Caki2 (cell line): ENCODE results near the gene CTBP2. TPM values are rescaled to one million over a fixed set of nuclear protein-coding genes. Genes with fewer than 3 reads are reported as not detected.

Experiments
- DNase-seq: peaks from one replicate; pipeline ENCODE4 v3.0.0-alpha.2; 2015; ENCODE audit warnings: low read depth
- in situ Hi-C: cut with HindIII; loops from 2 replicates; pipeline ENCODE4 v1.10.0; 2016; ENCODE audit warnings: low sequenced_read_pairs, low pct_unique_long_range_greater_than_20kb, mixed read lengths
- total RNA-seq: library from RNA; depleted of rRNA; stranded (reverse); fragments of >200 nt; shearing (Covaris generic); gene quantifications from 2 replicates; pipeline ENCODE4 v1.2.3, GENCODE V29; 2014; ENCODE audit warnings: low replicate concordance

CTBP2 gene
- total RNA-seq, 1 experiment from 2014 or later: 82.4 TPM

DNA sequence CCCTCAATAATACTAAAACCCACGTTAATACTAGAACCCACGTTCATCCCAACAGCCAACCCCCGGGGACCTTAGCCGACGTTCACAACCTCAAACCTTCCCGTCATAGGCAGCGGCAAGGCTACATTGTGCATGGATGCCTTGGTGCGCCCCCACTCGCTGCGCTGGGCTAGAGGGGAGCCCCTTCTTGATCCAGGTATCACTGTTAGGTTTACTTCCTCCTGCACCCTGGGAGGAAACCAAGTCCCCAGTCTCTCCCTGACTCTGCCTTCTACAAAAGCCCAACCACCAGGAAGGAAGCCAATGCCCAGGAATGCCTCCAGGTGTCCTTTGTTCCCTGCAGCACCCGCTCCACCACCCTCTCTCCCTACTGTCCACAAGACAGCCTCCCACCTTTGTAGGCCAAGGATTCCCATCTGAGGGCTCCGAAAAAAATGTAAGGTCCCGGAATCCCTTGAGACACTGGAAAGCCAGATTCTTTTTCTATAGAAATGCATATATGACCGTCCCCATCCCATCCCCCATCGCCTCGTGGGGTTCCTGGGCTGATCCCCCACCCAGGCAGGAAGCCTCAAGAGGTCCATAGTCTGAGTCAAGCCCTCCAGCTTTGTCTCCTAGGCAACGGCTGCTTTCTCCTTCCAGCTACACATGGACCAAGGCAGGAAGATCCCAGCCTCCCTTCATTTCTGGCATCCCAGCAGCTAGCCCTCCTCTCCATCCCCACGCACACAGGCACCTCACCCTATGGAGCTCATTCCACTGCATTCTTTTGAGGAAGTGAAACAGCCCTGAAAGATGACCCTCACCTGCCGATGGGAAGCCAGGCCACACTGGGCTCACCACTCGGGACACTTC is 25.2 kb downstream of the CTBP2 start:
- DNase-seq: no peak
- in situ Hi-C loops: no loop called here

DNA sequence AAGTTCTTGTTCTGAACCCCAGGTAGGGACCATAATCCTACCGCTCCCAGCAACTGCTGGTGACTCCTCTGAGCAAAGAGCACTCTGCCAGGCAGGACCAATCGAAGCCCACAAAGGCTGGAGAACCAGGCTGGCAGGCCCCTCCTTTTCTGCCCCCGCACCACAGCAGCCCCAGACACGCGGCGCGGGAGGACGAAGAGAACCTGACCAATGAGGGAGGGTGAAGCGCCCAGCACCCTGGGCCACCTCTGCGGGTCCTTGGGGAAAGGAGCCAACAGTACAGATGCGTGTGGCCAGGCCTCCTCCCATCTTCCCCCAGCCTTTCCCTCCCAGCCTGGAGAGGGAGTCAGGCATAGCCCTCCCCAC is 25.9 kb downstream of the CTBP2 start:
- DNase-seq: no peak
- in situ Hi-C loops: no loop called here

DNA sequence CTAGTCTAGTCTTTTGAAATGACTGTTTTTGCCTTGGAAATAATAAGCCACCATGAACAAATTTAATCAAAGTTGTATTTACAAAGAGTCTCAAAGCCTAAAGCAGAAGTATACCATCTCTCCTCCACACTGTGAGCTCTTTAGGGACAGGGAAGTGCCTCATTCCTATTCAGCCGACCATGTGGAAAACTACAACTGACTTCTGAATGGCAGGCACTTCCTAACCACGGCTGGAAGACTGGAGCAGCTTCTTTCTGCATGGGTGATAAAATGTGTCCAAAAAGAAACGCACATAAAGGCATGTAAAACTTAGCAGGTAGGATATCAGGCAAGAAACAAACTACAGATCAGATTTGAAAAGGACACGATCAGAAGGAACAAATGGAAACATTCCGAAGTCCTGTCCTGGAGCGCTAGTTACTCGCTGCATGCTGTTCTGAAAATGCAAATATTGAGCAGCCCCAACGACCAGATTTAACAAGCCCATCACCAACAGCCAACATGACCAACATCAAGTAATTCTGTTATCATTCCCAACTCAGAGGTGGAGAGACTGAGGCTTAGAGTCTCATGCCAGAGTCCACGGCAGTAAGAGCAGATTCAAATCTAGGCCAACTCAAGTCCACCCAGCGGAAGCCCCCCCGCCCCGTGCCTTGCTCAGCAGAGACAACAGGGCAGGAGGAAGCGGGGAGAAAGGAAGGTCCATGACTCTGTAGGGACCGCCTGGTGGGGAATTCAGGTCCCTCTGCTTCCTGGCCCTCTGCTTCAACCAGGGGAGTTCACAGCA is 26.5 kb downstream of the CTBP2 start:
- DNase-seq: no peak
- in situ Hi-C loops: no loop called here

- no peak for DNase-seq
- in situ Hi-C loops: no loop called here
Measured at GRCh38 chr10:125132344-125132743, 28.0 kb downstream of the CTBP2 start.

DNA sequence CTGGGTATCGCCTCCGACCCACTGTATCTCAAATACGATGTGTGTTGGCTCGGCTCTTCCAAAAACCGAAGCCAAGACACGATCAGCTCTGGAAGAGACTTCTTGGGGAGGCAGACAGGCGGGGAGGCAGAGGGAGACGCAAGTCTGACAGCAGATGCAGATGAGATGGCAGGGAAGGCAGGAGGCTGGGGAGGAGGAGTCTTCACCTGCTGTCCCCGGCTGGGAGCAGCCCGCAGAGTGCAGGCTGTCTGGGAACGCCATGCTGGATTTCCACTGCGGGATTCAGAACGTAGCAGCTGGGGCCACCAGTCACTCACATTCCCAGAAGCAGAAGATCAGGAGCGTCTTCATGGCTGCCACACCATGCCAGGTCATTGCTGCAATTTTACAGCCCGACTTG is 29.4 kb downstream of the CTBP2 start:
- in situ Hi-C loops: no loop called here
- no peak for DNase-seq

DNA sequence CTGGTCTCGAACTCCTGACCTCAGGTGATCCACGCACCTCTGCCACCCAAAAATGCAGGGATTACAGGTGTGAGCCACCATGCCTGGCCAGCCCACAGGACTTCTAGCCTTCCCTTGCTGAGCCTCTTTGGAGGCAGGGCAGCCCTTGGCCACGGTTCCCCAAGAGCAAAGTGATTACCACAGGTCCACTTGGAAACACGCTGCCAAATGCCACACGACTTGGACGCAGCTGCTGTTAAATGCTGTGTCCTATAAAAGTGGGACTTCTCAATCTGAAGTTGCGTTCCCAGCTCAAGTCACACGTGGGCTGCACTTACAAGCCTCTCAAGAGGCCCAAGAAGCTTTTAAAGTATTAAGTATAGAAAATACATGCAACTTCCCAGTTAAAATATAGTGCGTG is 30.1 kb downstream of the CTBP2 start:
- in situ Hi-C loops: no loop called here
- DNase-seq: no peak

GRCh38 chr10:125129076-125129458 is 31.3 kb downstream of the CTBP2 start:
- in situ Hi-C loops: no loop called here
- DNase-seq: no peak

DNA sequence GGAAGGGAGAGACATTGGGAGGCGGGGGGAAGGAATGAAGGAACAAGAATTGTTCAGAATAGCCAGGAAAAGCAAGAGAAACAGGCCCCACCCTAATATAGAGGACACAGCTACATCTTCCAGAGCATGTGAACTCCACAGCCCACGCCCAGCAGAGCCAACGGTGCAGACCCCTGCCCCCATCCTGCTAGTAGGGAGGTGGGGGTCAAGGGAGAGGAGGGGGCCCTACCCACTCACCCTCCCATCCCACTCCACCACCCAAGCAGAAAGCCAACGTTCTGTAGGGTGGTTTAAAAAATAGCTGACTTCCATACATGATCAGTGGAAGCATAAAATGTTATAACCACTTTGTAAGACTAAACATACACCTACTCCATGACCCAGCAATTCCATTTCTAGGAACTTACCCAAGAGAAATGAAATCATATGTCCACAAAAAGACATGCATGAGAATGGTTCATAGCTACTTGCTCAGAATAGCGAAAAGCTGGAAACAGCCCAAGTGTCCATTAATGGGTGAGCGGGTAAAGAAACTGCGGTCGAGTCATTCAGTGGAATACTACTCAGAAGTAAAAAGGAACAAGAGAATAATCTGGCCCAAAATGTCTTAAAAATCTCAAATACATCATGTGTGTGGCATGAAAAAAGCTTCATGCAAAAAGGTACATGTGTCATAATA is 31.8 kb downstream of the CTBP2 start:
- in situ Hi-C loops: no loop called here
- no peak for DNase-seq

DNA sequence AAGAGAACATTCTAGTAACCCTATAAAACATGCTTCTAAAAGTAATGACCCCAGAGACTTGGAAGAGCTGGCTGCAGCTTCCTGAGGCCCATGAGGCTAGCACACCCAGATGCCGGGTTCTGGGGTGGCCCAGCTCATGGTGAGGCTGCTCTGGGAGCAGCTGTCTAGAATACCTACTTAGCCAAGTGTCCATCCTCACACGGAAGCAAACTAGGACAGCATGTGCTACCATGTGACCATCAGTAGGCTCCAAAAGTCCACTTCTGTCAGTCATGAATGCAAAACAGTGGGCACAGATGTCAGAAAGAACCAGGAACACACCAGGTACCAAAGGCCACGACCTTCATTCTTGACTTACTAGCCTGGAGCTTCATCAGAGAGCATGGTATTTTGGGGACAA is 32.4 kb downstream of the CTBP2 start:
- in situ Hi-C loops: no loop called here
- no peak for DNase-seq

- no peak for DNase-seq
- in situ Hi-C loops: no loop called here
Measured at GRCh38 chr10:125127110-125127509, 33.3 kb downstream of the CTBP2 start.

DNA sequence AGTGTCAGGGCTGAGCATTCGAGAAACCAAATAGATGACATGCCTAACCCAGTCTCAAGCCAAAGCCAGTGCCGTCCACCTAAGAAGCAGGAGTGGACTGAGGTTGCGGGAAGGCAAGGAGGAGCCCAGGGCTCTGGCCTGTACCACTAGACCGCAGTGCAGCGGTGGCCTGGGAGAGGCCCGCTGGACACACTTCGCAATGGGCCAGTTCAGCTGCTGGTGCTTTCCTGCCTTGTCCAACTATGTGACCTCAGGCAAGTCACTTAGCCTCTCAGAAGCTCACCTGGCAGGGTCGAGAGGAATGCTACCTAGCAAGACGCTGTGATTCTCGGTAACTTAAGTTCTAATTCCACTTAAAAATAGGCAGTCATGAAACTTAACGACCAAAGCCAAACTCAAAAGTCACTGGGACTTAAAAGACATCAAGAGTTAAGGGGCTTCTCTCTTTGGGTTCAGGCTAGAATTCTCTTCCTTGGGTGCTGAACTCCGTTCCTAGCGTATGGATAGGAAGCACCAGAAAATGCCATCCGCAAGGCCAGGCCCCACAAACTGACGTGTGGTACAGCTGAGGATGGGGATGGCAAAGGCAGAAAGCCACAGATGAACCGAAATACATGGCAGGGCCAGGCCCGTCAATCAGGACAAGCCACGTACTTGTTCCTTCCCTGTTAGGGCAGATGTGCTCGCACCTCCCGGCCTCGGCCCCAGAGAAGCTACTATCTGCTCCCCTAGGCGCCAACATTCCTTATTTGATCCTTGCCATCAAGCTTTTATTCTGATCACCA is 34.2 kb downstream of the CTBP2 start:
- in situ Hi-C loops: no loop called here
- DNase-seq: no peak

- no peak for DNase-seq
Measured at GRCh38 chr10:125124907-125125306, 35.5 kb downstream of the CTBP2 start.

DNA sequence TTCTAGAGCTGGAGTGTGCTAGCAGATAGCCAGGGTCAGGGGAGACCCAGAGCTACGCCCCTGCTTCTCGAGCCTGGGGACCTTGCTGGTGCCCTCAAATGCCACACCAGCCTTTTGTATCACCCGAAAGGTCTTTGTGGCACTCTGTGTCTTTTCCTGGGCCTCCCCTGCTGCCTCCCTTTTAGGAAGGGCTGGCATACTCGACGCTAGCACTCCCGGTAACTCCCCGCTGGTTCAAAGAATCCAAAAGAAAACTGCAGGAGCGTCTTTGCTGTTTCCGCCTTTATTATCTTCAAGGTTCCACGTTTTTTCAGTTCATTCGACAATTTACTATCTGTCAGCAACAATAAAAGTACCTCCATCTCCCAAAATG is 36.3 kb downstream of the CTBP2 start:
- no peak for DNase-seq
- in situ Hi-C loops: no loop called here

More at GRCh38 chr10:125124907-125125306, 35.5 kb downstream of the CTBP2 start:
- in situ Hi-C loops: no loop called here

GRCh38 chr10:125123476-125124114 is 36.8 kb downstream of the CTBP2 start:
- DNase-seq: peak; percentile 84
- in situ Hi-C loops: no loop called here

GRCh38 chr10:125122566-125122965 is 37.8 kb downstream of the CTBP2 start:
- no peak for DNase-seq
- in situ Hi-C loops: no loop called here

- no peak for DNase-seq
Measured at GRCh38 chr10:125121003-125121402, 39.4 kb downstream of the CTBP2 start.

GRCh38 chr10:125120053-125120710 is 40.2 kb downstream of the CTBP2 start:
- in situ Hi-C loops: no loop called here
- DNase-seq: peak; percentile 35

More at GRCh38 chr10:125121003-125121402, 39.4 kb downstream of the CTBP2 start:
- in situ Hi-C loops: no loop called here
